Thyroid gland (tissue), 4 donors: ENCODE measurements around the gene STOML3. TPM values are rescaled to one million over a fixed set of nuclear protein-coding genes. Genes with fewer than 3 reads are reported as not detected.

Experiments
- DNase-seq, 2 donors: peaks; one replicate each; pipeline ENCODE4 v3.0.0-alpha.2; 2019
- H3K27ac ChIP-seq, 3 donors: fragments of 200-600 bp; sonication (generic); 1 replicate in 2 of 3; 2 replicates in 1 of 3; pipeline ENCODE4 v1.5.1; 2016 to 2019; ENCODE audit warnings: mild to moderate bottlenecking in 1 of 3, moderate library complexity in 1 of 3
- H3K27me3 ChIP-seq: fragments of 200-600 bp; sonication (generic); one replicate; pipeline ENCODE4 v1.5.1; 2019
- H3K36me3 ChIP-seq, 2 donors: fragments of 200-600 bp; sonication (generic); one replicate each; pipeline ENCODE4 v1.5.1; 2016 to 2019
- H3K4me1 ChIP-seq, 2 donors: fragments of 200-600 bp; sonication (generic); one replicate each; pipeline ENCODE4 v1.5.1; 2017 to 2019
- H3K4me3 ChIP-seq, 3 donors: fragments of 200-600 bp; sonication (generic); replicated peaks in 1 of 3; 1 replicate in 2 of 3; 2 replicates in 1 of 3; pipeline ENCODE4 v1.5.1; 2016; ENCODE audit warnings: mild to moderate bottlenecking in 1 of 3
- H3K9me3 ChIP-seq: fragments of 200-600 bp; sonication (generic); one replicate; pipeline ENCODE4 v1.5.1; 2017
- POLR2A ChIP-seq, 2 donors: fragments of 450-650 bp; IDR thresholded peaks; one replicate each; pipeline ENCODE4 v1.6.1; 2017; ENCODE audit warnings: antibody characterized with exemption in 2 of 2, mild to moderate bottlenecking in 2 of 2, moderate library complexity in 1 of 2
- WGBS, 2 donors: methylation state at CpG; one replicate each; pipeline ENCODE4 v1.1.5; 2017; 5-methylcytosine and 5-hydroxymethylcytosine counted together
- intact Hi-C: fragments of 100-400 bp; cut with DNase I; formaldehyde crosslinking; loops from one replicate; pipeline ENCODE4 v1.15.1; 2023
- total RNA-seq, 4 donors: library from RNA; depleted of rRNA; stranded (reverse); fragments of >200 nt; gene quantifications; one replicate each; pipeline ENCODE4 v1.2.3, GENCODE V29; 2016
- TF ChIP-seq, protein P1 (sequence below), 6 experiments: fragments of 200-600 bp in 3 of 6; fragments of 450-650 bp in 3 of 6; sonication (generic) in 3 of 6; IDR thresholded peaks; one replicate each; pipeline ENCODE4 v1.5.1; 2016 to 2019; ENCODE audit warnings: antibody characterized with exemption in 6 of 6, mild to moderate bottlenecking in 2 of 6, inconsistent platforms in 1 of 6, moderate library complexity in 1 of 6

STOML3 gene
- total RNA-seq, 4 donors from 2014 or later = not detected

DNA sequence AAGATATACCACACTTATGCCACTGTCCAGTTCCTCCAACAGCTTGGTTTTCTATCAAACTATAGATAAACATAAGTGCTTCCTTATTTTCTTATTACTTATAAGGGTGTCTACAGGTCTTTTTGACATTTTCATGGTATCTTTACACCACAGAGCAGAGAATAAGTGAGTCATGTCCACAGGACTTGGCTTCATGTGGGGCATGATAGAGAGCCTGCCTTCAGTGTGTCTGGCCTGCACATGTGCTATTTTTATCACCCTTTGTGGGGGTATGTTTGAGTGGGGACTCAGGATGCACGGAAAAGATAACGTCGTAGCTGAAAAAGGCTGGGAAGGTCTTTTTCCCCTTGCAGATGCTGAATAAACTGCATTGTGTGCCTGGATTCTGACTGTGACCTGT, 8.1 kb upstream of the STOML3 start:
- 82 to 84% methylated on average over 3 of the region's 3 CpGs for WGBS, 2 donors
- DNase-seq = no peak
- intact Hi-C loops = no loop called here
- Histone ChIP-seq H3K27me3 (no peaks in the 10 kb centered on the region), H3K4me1 (no peaks in the 10 kb centered on the region), H3K4me3 (no peak overlapping the region), H3K27ac (no peak overlapping the region), H3K36me3 (no peaks in the 10 kb centered on the region), H3K9me3 (no peaks in the 10 kb centered on the region)
- TF ChIP-seq, protein P1, sequence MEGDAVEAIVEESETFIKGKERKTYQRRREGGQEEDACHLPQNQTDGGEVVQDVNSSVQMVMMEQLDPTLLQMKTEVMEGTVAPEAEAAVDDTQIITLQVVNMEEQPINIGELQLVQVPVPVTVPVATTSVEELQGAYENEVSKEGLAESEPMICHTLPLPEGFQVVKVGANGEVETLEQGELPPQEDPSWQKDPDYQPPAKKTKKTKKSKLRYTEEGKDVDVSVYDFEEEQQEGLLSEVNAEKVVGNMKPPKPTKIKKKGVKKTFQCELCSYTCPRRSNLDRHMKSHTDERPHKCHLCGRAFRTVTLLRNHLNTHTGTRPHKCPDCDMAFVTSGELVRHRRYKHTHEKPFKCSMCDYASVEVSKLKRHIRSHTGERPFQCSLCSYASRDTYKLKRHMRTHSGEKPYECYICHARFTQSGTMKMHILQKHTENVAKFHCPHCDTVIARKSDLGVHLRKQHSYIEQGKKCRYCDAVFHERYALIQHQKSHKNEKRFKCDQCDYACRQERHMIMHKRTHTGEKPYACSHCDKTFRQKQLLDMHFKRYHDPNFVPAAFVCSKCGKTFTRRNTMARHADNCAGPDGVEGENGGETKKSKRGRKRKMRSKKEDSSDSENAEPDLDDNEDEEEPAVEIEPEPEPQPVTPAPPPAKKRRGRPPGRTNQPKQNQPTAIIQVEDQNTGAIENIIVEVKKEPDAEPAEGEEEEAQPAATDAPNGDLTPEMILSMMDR (IDR thresholded peaks at IDR 0.05) = no peak
- no peak for TF ChIP-seq POLR2A (IDR thresholded peaks at IDR 0.05)

DNA sequence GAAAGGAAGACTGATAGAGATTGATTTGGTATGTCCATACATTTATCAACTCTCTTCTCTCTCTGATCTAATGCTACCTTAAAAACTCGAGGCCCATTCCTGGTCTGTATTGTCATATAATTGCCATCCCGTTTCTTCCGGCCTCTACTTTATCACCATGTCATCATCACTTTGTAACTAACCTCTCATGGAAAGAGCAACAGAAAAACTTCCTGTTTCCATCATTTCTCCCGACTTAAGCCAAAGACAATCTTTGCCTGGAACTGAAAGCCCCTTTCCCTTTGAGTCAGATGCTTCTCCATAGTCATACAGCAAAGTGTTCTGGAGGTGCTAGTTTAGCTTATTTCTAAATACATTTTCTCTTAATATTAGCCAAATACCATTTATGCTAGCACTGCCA, 2.8 kb upstream of the STOML3 start:
- H3K9me3 ChIP-seq = no peaks in the 10 kb centered on the region
- no peaks in the 10 kb centered on the region for H3K36me3 ChIP-seq
- WGBS, 2 donors = 66 to 74% methylated on average over 4 of the region's 4 CpGs
- intact Hi-C loops = no loop called here
- H3K4me3 ChIP-seq = no peak overlapping the region
- no peaks in the 10 kb centered on the region for H3K27me3 ChIP-seq
- TF ChIP-seq, protein P1 (IDR thresholded peaks at IDR 0.05) = no peak
- TF ChIP-seq POLR2A (IDR thresholded peaks at IDR 0.05) = no peak
- no peak overlapping the region for H3K27ac ChIP-seq
- no peak for DNase-seq
- H3K4me1 ChIP-seq = no peaks in the 10 kb centered on the region

DNA sequence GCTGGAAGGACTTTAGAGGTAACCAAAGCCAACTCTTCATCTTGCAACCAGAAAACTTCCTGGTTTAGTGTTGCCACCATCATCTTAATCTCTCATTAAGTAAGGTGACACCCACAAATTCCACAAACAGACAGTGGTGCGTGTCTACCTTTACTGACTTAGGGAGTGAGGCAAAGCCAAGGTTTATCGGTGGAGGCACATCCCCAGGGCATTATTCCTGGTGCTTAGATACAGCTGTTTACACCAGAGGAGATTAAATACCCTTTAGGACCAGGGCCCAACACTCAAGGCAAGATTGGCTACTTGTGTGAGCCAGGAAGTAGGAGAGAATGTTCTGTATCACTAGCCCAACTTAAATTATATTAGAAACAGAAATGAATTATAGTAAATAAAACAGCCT, 9.5 kb downstream of the STOML3 start:
- Histone ChIP-seq H3K36me3 (no peaks in the 10 kb centered on the region), H3K4me1 (no peaks in the 10 kb centered on the region), H3K27ac (no peak overlapping the region), H3K27me3 (no peaks in the 10 kb centered on the region), H3K9me3 (no peaks in the 10 kb centered on the region), H3K4me3 (no peak overlapping the region)
- TF ChIP-seq, protein P1 (IDR thresholded peaks at IDR 0.05) = no peak
- TF ChIP-seq POLR2A (IDR thresholded peaks at IDR 0.05) = no peak
- intact Hi-C loops = no loop called here
- no peak for DNase-seq
- WGBS, 2 donors = 71 to 76% methylated on average over 2 of the region's 2 CpGs

DNA sequence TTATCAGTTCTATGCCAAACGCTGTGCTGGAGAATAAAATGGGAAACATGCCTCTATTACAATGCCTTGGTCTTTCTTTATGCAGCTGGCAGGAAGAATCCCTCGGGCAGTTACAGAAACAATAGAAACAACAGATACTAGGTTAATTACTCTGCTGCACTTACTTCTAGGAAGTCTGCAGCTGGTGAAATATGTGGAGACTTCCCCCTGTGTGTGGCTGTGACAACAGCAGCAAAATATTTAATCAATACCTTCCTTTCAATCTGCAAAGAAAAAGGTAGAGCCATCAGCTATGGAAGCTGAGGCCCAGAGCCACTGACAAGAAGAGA, 9.9 kb downstream of the STOML3 start:
- Histone ChIP-seq H3K4me3 (no peak overlapping the region), H3K36me3 (no peaks in the 10 kb centered on the region), H3K27me3 (no peaks in the 10 kb centered on the region), H3K27ac (no peak overlapping the region), H3K4me1 (no peaks in the 10 kb centered on the region), H3K9me3 (no peaks in the 10 kb centered on the region)
- 53 to 55% methylated on average over 2 of the region's 2 CpGs for WGBS, 2 donors
- no peak for DNase-seq
- TF ChIP-seq POLR2A (IDR thresholded peaks at IDR 0.05) = no peak
- TF ChIP-seq, protein P1 (IDR thresholded peaks at IDR 0.05) = no peak
- intact Hi-C loops = no loop called here

DNA sequence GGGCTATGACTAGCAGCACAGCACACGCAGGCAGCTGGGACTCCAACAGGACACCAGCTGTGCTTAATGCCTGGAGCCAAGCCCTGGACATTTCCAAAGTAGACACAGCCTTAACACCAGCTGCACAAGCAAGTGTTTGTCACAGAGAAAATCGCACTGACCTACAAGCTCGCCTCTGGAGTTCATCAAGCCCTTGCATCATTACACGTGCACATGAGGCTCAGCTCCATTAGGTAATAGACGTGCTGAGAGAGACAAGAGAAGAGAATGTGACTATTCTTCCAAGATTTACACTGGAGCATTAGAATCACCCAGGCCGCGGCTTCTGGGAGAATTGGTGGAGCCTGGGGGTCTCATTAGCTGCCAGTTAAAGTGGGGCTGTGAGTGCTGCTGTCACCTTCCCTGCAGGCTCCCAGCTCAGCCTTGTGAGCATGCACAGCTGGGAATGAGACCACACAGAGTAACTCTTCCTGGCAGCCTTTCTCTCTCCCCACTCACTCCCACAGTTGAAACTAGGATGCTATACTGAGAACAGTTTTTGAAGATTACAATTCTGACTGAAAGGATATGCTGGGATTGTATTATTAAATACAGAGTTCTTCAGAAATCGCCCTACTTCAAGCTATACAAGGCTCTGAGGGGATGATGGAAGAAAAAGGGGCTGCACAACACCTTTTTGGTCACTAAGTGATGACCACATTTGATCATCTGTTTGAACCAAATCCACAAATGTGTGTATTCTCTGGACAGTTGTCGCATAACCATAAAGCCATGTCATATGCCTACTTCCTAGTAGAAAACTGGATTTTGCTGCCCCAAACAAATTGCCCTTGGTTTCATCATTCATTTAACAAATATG, 10.5 kb downstream of the STOML3 start:
- no peaks in the 10 kb centered on the region for H3K27me3 ChIP-seq
- H3K27ac ChIP-seq = no peak overlapping the region
- no peaks in the 10 kb centered on the region for H3K9me3 ChIP-seq
- no peak overlapping the region for H3K4me3 ChIP-seq
- intact Hi-C loops = no loop called here
- WGBS, 2 donors = 62 to 65% methylated on average over 9 of the region's 9 CpGs
- H3K36me3 ChIP-seq = no peaks in the 10 kb centered on the region
- H3K4me1 ChIP-seq = no peaks in the 10 kb centered on the region
- TF ChIP-seq, protein P1 (IDR thresholded peaks at IDR 0.05) = no peak
- TF ChIP-seq POLR2A (IDR thresholded peaks at IDR 0.05) = no peak
- no peak for DNase-seq
